Measurements from ENCODE around the gene HAGHL.

HAGHL gene

GRCh38 chr16:725041-725376, 1.9 kb upstream of the HAGHL start:
- Histone ChIP-seq H3K9me2 (replicated peaks; ENCODE audit: low read depth, low read length) (no peaks in the 10 kb centered on the region), H3K27me3 (ENCODE audit: insufficient read depth, low read length, poor library complexity, severe bottlenecking) (no peaks in the 10 kb centered on the region), H3F3A (ENCODE audit: low read depth) (no peaks in the 10 kb centered on the region), H4K20me1 (ENCODE audit: insufficient read depth, low read length, poor library complexity, severe bottlenecking) (no peaks in the 10 kb centered on the region), H3K4me2 (ENCODE audit: low read depth, low read length, poor library complexity, severe bottlenecking) (no peak overlapping the region), H3K9ac (ENCODE audit: low read depth, low read length, poor library complexity, severe bottlenecking) (no peak overlapping the region), H2AFZ (ENCODE audit: low read length) (no peak overlapping the region), H3K79me2 (ENCODE audit: insufficient read depth, low read length) (no peaks in the 10 kb centered on the region), H3K9me3 (ENCODE audit: insufficient read depth, low read depth, low read length) (no peaks in the 10 kb centered on the region), H3K36me3 (ENCODE audit: insufficient read depth, low read length) (no peaks in the 10 kb centered on the region), H3K4me3 (ENCODE audit: low read length, poor library complexity, severe bottlenecking) (no peak overlapping the region), H3K4me1 (ENCODE audit: insufficient read depth, low read length, poor library complexity, severe bottlenecking) (no peaks in the 10 kb centered on the region)
- no peak for TF ChIP-seq EZH2phosphoT487 (IDR thresholded peaks at IDR 0.05; ENCODE audit: borderline replicate concordance)
- TF ChIP-seq CTCF (conservative IDR thresholded peaks at IDR 0.05; ENCODE audit: low read length), result no peak

- no peaks in the 10 kb centered on the region for H3K27me3 ChIP-seq (ENCODE audit: insufficient read depth, low read length, poor library complexity, severe bottlenecking)
- no peak overlapping the region for H2AFZ ChIP-seq (ENCODE audit: low read length)
- H3K9me3 ChIP-seq (ENCODE audit: insufficient read depth, low read depth, low read length), result no peaks in the 10 kb centered on the region
- H3F3A ChIP-seq (ENCODE audit: low read depth), result no peaks in the 10 kb centered on the region
- H3K4me3 ChIP-seq (ENCODE audit: low read length, poor library complexity, severe bottlenecking), result no peak overlapping the region
- no peaks in the 10 kb centered on the region for H3K79me2 ChIP-seq (ENCODE audit: insufficient read depth, low read length)
- TF ChIP-seq EZH2phosphoT487 (IDR thresholded peaks at IDR 0.05; ENCODE audit: borderline replicate concordance), result no peak
- TF ChIP-seq CTCF (conservative IDR thresholded peaks at IDR 0.05; ENCODE audit: low read length), result no peak
- H3K36me3 ChIP-seq (ENCODE audit: insufficient read depth, low read length), result no peaks in the 10 kb centered on the region
- H3K4me2 ChIP-seq (ENCODE audit: low read depth, low read length, poor library complexity, severe bottlenecking), result no peak overlapping the region
- H3K9ac ChIP-seq (ENCODE audit: low read depth, low read length, poor library complexity, severe bottlenecking), result no peak overlapping the region
- no peaks in the 10 kb centered on the region for H4K20me1 ChIP-seq (ENCODE audit: insufficient read depth, low read length, poor library complexity, severe bottlenecking)
- H3K4me1 ChIP-seq (ENCODE audit: insufficient read depth, low read length, poor library complexity, severe bottlenecking), result no peaks in the 10 kb centered on the region
- H3K9me2 ChIP-seq (replicated peaks; ENCODE audit: low read depth, low read length), result no peaks in the 10 kb centered on the region
Observed at GRCh38 chr16:725463-726187, 1.3 kb upstream of the HAGHL start.

- Histone ChIP-seq H3K9me2 (replicated peaks; ENCODE audit: low read depth, low read length) (no peaks in the 10 kb centered on the region), H3K4me2 (ENCODE audit: low read depth, low read length, poor library complexity, severe bottlenecking) (no peak overlapping the region), H3F3A (ENCODE audit: low read depth) (no peaks in the 10 kb centered on the region), H3K27me3 (ENCODE audit: insufficient read depth, low read length, poor library complexity, severe bottlenecking) (no peaks in the 10 kb centered on the region), H3K9me3 (ENCODE audit: insufficient read depth, low read depth, low read length) (no peaks in the 10 kb centered on the region), H3K36me3 (ENCODE audit: insufficient read depth, low read length) (no peaks in the 10 kb centered on the region), H2AFZ (ENCODE audit: low read length) (no peak overlapping the region), H3K9ac (ENCODE audit: low read depth, low read length, poor library complexity, severe bottlenecking) (no peak overlapping the region), H3K4me1 (ENCODE audit: insufficient read depth, low read length, poor library complexity, severe bottlenecking) (no peaks in the 10 kb centered on the region), H3K79me2 (ENCODE audit: insufficient read depth, low read length) (no peaks in the 10 kb centered on the region), H3K4me3 (ENCODE audit: low read length, poor library complexity, severe bottlenecking) (no peak overlapping the region), H4K20me1 (ENCODE audit: insufficient read depth, low read length, poor library complexity, severe bottlenecking) (no peaks in the 10 kb centered on the region)
- TF ChIP-seq CTCF (conservative IDR thresholded peaks at IDR 0.05; ENCODE audit: low read length) (no peak), EZH2phosphoT487 (IDR thresholded peaks at IDR 0.05; ENCODE audit: borderline replicate concordance) (no peak)
Observed at GRCh38 chr16:726188-726437, 793 bp upstream of the HAGHL start.

All from Loucy (cell line).